H1 (cell line): ENCODE measurements around the gene PTPRD. TPM values are rescaled to one million over a fixed set of nuclear protein-coding genes. Genes with fewer than 3 reads are reported as not detected.

Experiments
- CTCF ChIA-PET: fragments of 300-600 bp; sonication (Branson Sonifier 250); formaldehyde crosslinking; loops from one replicate; lab custom pipeline; 2021; ENCODE audit not compliant: partially characterized antibody; lab: Charles Lee
- POLR2A ChIA-PET: fragments of 300-600 bp; sonication (Branson Sonifier 250); formaldehyde crosslinking; loops from one replicate; lab custom pipeline; 2021; ENCODE audit warnings: inconsistent platforms; ENCODE audit not compliant: partially characterized antibody; lab: Charles Lee
- DNase-seq, 2 experiments: peaks; one replicate each; pipeline versions ENCODE4 v3.0.0 to v3.0.0-alpha.2; 2010 to 2022; ENCODE audit warnings: low spot score in 2 of 2, low read depth in 1 of 2, mixed read lengths in 1 of 2
- FAIRE-seq: peaks from 2 replicates; lab custom pipeline; 2011; peaks lifted over from hg19 to GRCh38; lab: Jason Lieb, UNC
- H2AFZ ChIP-seq: 2 replicates; pipeline ENCODE4 v1.8.1; 2012; ENCODE audit warnings: low read length, inconsistent platforms
- H2AK5ac ChIP-seq: 2 replicates; pipeline ENCODE4 v1.6.1; 2013; ENCODE audit warnings: low read depth, low read length
- H2BK120ac ChIP-seq: replicated peaks from 2 replicates; pipeline ENCODE3; 2013; ENCODE audit warnings: low read depth, low read length, inconsistent platforms
- H2BK12ac ChIP-seq: 2 replicates; pipeline ENCODE4 v1.6.1; 2013; ENCODE audit warnings: low read depth, low read length
- H2BK15ac ChIP-seq: 2 replicates; pipeline ENCODE4 v1.6.1; 2013; ENCODE audit warnings: low read length
- H2BK20ac ChIP-seq: 2 replicates; pipeline ENCODE4 v1.6.1; 2013; ENCODE audit warnings: low read length
- H2BK5ac ChIP-seq: 2 replicates; pipeline ENCODE4 v1.6.1; 2013; ENCODE audit warnings: low read depth, low read length
- H3K14ac ChIP-seq: 2 replicates; pipeline ENCODE4 v1.6.1; 2013; ENCODE audit warnings: inconsistent platforms; ENCODE audit not compliant: insufficient read length
- H3K18ac ChIP-seq: 2 replicates; pipeline ENCODE4 v1.6.1; 2013; ENCODE audit warnings: low read length; ENCODE audit errors: extremely low read depth
- H3K23ac ChIP-seq: 2 replicates; pipeline ENCODE4 v1.6.1; 2013; ENCODE audit warnings: inconsistent platforms; ENCODE audit not compliant: insufficient read length
- H3K23me2 ChIP-seq: 2 replicates; pipeline ENCODE4 v1.6.1; 2013; ENCODE audit warnings: low read depth, low read length
- H3K27ac ChIP-seq: 2 replicates; pipeline ENCODE4 v1.6.1; 2011; ENCODE audit warnings: low read depth, low read length, inconsistent platforms
- H3K27me3 ChIP-seq, 4 experiments: replicated peaks in 1 of 4; 1 replicate in 1 of 4; 2 replicates in 3 of 4; pipeline versions ENCODE4 v1.6.1 to v1.8.1; 2011 to 2013; ENCODE audit warnings: low read length in 3 of 4, mild to moderate bottlenecking in 3 of 4, inconsistent platforms in 2 of 4, mixed read lengths in 2 of 4, moderate library complexity in 1 of 4; ENCODE audit not compliant: control insufficient read depth in 3 of 4, insufficient read depth in 3 of 4; ENCODE audit errors: extremely low read depth in 1 of 4
- H3K36me3 ChIP-seq, 4 experiments: 2 replicates each; pipeline versions ENCODE4 v1.6.1 to v1.8.1; 2011 to 2013; ENCODE audit warnings: mild to moderate bottlenecking in 4 of 4, low read length in 3 of 4, moderate library complexity in 2 of 4, control low read depth in 1 of 4, inconsistent platforms in 1 of 4; ENCODE audit not compliant: insufficient read depth in 4 of 4, control insufficient read depth in 2 of 4
- H3K4ac ChIP-seq: replicated peaks from 2 replicates; pipeline ENCODE3; 2013; ENCODE audit warnings: low read length, low read depth, mixed read lengths, inconsistent platforms; ENCODE audit not compliant: insufficient read length
- H3K4me1 ChIP-seq, 4 experiments: replicated peaks in 1 of 4; 1 replicate in 1 of 4; 2 replicates in 3 of 4; pipeline versions ENCODE4 v1.6.1 to v1.8.1; 2011 to 2013; ENCODE audit warnings: low read length in 3 of 4, inconsistent platforms in 2 of 4, mixed read lengths in 1 of 4; ENCODE audit not compliant: insufficient read depth in 4 of 4, control insufficient read depth in 3 of 4
- H3K4me2 ChIP-seq, 2 experiments: 2 replicates each; pipeline versions ENCODE4 v1.6.1 to v1.8.1; 2011 to 2013; ENCODE audit warnings: low read depth in 2 of 2, low read length in 2 of 2, control low read depth in 1 of 2, inconsistent platforms in 1 of 2, mild to moderate bottlenecking in 1 of 2; ENCODE audit not compliant: insufficient read depth in 1 of 2
- H3K4me3 ChIP-seq, 4 experiments: fragments of 200-600, 300-600 bp in 1 of 4; sonication (generic), shearing (Covaris generic), sonication (Bioruptor Twin) in 1 of 4; 2 replicates each; pipeline versions ENCODE4 v1.5.1 to v1.8.1; 2011 to 2016; ENCODE audit warnings: low read length in 4 of 4, low read depth in 3 of 4, control low read depth in 2 of 4, inconsistent platforms in 2 of 4, mild to moderate bottlenecking in 2 of 4, mixed read lengths in 1 of 4, moderate library complexity in 1 of 4; ENCODE audit not compliant: insufficient read depth in 2 of 4; ENCODE audit errors: extremely low read depth in 1 of 4
- H3K56ac ChIP-seq: replicated peaks from 2 replicates; pipeline ENCODE3; 2013; ENCODE audit warnings: low read depth, mild to moderate bottlenecking, mixed read lengths, low read length, inconsistent platforms; ENCODE audit not compliant: insufficient read length
- H3K79me1 ChIP-seq: 2 replicates; pipeline ENCODE4 v1.6.1; 2013; ENCODE audit warnings: low read depth, low read length, control low read depth
- H3K79me2 ChIP-seq, 2 experiments: 2 replicates each; pipeline versions ENCODE4 v1.6.1 to v1.8.1; 2012 to 2013; ENCODE audit warnings: low read length in 2 of 2, mild to moderate bottlenecking in 2 of 2, inconsistent platforms in 1 of 2; ENCODE audit not compliant: insufficient read depth in 2 of 2, control insufficient read depth in 1 of 2
- H3K9ac ChIP-seq, 4 experiments: replicated peaks in 1 of 4; 1 replicate in 1 of 4; 2 replicates in 3 of 4; pipeline versions ENCODE4 v1.6.1 to v1.8.1; 2011 to 2013; ENCODE audit warnings: low read depth in 3 of 4, low read length in 3 of 4, control low read depth in 2 of 4, mild to moderate bottlenecking in 2 of 4, moderate library complexity in 2 of 4, inconsistent platforms in 1 of 4; ENCODE audit errors: extremely low read depth in 1 of 4
- H3K9me3 ChIP-seq, 2 experiments: 2 replicates each; pipeline versions ENCODE4 v1.6.1 to v1.8.1; 2012 to 2013; ENCODE audit warnings: mild to moderate bottlenecking in 2 of 2, moderate library complexity in 2 of 2, control low read depth in 1 of 2, inconsistent platforms in 1 of 2, low read depth in 1 of 2, low read length in 1 of 2, mixed read lengths in 1 of 2; ENCODE audit not compliant: insufficient read depth in 2 of 2
- H4K20me1 ChIP-seq, 2 experiments: replicated peaks in 1 of 2; 2 replicates each; pipeline versions ENCODE3 to v1.8.1; 2011 to 2013; ENCODE audit warnings: inconsistent platforms in 2 of 2, low read length in 2 of 2, mild to moderate bottlenecking in 1 of 2; ENCODE audit not compliant: insufficient read depth in 2 of 2, control insufficient read depth in 1 of 2
- H4K5ac ChIP-seq: 2 replicates; pipeline ENCODE4 v1.6.1; 2013; ENCODE audit warnings: low read length, low read depth, mixed read lengths, inconsistent platforms; ENCODE audit not compliant: insufficient read length
- H4K8ac ChIP-seq: 2 replicates; pipeline ENCODE4 v1.8.0; 2013; ENCODE audit warnings: mild to moderate bottlenecking, moderate library complexity, low read length, inconsistent platforms; ENCODE audit not compliant: insufficient read depth; ENCODE audit errors: extremely low read depth
- H4K91ac ChIP-seq: replicated peaks from 2 replicates; pipeline ENCODE3; 2013; ENCODE audit warnings: low read length, mixed read lengths, inconsistent platforms; ENCODE audit not compliant: insufficient read length
- GABPA ChIP-seq: IDR thresholded peaks from 2 replicates; pipeline ENCODE4 v1.6.1; 2011; ENCODE audit warnings: mild to moderate bottlenecking, low read length, moderate library complexity, borderline replicate concordance; ENCODE audit not compliant: insufficient read depth
- KDM4A ChIP-seq: IDR thresholded peaks from one replicate; pipeline ENCODE4 v1.7.1; 2012; ENCODE audit warnings: low read depth, mild to moderate bottlenecking, moderate library complexity, low read length, inconsistent platforms; ENCODE audit not compliant: severe bottlenecking
- TAF1 ChIP-seq: IDR thresholded peaks from 2 replicates; pipeline ENCODE4 v1.6.1; 2011; ENCODE audit warnings: mild to moderate bottlenecking, low read depth, low read length
- TEAD4 ChIP-seq: IDR thresholded peaks from 2 replicates; pipeline ENCODE4 v1.6.1; 2012; ENCODE audit warnings: low read depth, low read length, inconsistent platforms, mixed read lengths
- WGBS, 2 experiments: shearing (Covaris generic) in 1 of 2; methylation state at CpG; one replicate each; pipeline versions ENCODE4 v1.1.6 to v1.1.7; 2013 to 2015; ENCODE audit warnings: low lambda C conversion rate in 2 of 2, mixed read lengths in 2 of 2, inconsistent platforms in 1 of 2, low coverage in 1 of 2, missing lambda C conversion rate in 1 of 2; ENCODE audit not compliant: insufficient replicate concordance in 2 of 2, insufficient coverage in 1 of 2, insufficient read length in 1 of 2; ENCODE audit errors: extremely low coverage in 1 of 2, missing lambda C conversion rate in 1 of 2; 5-methylcytosine and 5-hydroxymethylcytosine counted together
- polyA plus RNA-seq, 7 experiments: library from polyadenylated mRNA; depleted of rRNA in 3 of 7; stranded (reverse) in 5 of 7; unstranded in 2 of 7; fragments of >200 nt in 5 of 7; fragments of 200-250 nt in 2 of 7; gene quantifications; 1 replicate in 5 of 7; 2 replicates in 1 of 7; 4 replicates in 1 of 7; pipeline versions ENCODE4 v1.2.1 to v1.2.3, GENCODE V29; 2011 to 2013; ENCODE audit warnings: missing spikeins in 2 of 7, mixed read lengths in 2 of 7
- total RNA-seq: library from RNA; stranded (reverse); fragmentation: NEBNext Ultra II Directional; extraction: Animal tissue kit (Norgen Biotek cat#: 25700); gene quantifications from 2 replicates; pipeline ENCODE4 v1.2.1, GENCODE V29; 2021

The PTPRD gene
- total and polyA plus RNA-seq, 2 of the 8 experiments (the other 6 are each of a cell fraction or from before 2014, with no cell fraction given), result 17.2 to 77.0 TPM

- WGBS, 2 experiments, result 88% methylated on average over 1 of the region's 1 CpG; no CpG with 5 or more reads in 1 of the 2 experiments
- Histone ChIP-seq H3K14ac (no peak overlapping the region), H4K91ac (no peak overlapping the region), H2BK120ac (no peak overlapping the region), H2BK20ac (no peak overlapping the region), H3K36me3 (no peaks in the 10 kb centered on the region; a peak in 1 of 8 replicates), H3K23me2 (no peaks in the 10 kb centered on the region), H3K27me3 (no peaks in the 10 kb centered on the region), H3K18ac (no peak overlapping the region), H4K5ac (no peak overlapping the region), H3K79me2 (no peaks in the 10 kb centered on the region), H3K27ac (no peak overlapping the region), H3K4ac (no peak overlapping the region), H2AK5ac (no peak overlapping the region), H2BK5ac (no peak overlapping the region), H3K4me3 (no peak overlapping the region), H2BK15ac (no peak overlapping the region), H3K4me2 (no peak overlapping the region), H3K9me3 (no peaks in the 10 kb centered on the region), H3K56ac (no peak overlapping the region), H4K20me1 (no peaks in the 10 kb centered on the region), H4K8ac (no peak overlapping the region), H3K9ac (no peak overlapping the region), H3K79me1 (no peaks in the 10 kb centered on the region), H3K4me1 (no peaks in the 10 kb centered on the region; a peak in 1 of 7 replicates), H2AFZ (no peak overlapping the region), H2BK12ac (no peak overlapping the region), H3K23ac (no peak overlapping the region)
- CTCF ChIA-PET, result interaction anchor here (1.3 kb wide), 1 partner anchor 15 kb away, joined by 3 read pairs; no protein-coding TSS in a partner anchor
- no peak for FAIRE-seq
- DNase-seq, result no peak
- POLR2A ChIA-PET, result no interaction called here
- TF ChIP-seq TEAD4, result no peak
- TF ChIP-seq KDM4A, result no peak
- TF ChIP-seq GABPA, result no peak
- no peak for TF ChIP-seq TAF1
Observed at GRCh38 chr9:8429157-8429556, 2183.6 kb downstream of the PTPRD start.
